WERI-Rb-1 (cell line): ENCODE measurements around the gene MCCC2.
"Not testable (repeated sequence)": the region's sequence is repeated elsewhere in the genome, so short reads cannot be mapped to it uniquely, and the experiment has no call there.

ENCODE experiments used
- DNase-seq: peaks from one replicate; pipeline ENCODE4 v3.0.0-alpha.2; 2020
- H3K27ac ChIP-seq: fragments of 250-450 bp; sonication (Bioruptor Pico); 2 replicates; pipeline ENCODE4 v1.5.1; 2020; ENCODE audit warnings: mild to moderate bottlenecking, moderate library complexity
- H3K27me3 ChIP-seq: fragments of 250-450 bp; sonication (Bioruptor Pico); 2 replicates; pipeline ENCODE4 v1.5.1; 2021; ENCODE audit warnings: mild to moderate bottlenecking, low read depth, moderate library complexity; ENCODE audit not compliant: insufficient read depth, severe bottlenecking
- H3K36me3 ChIP-seq: fragments of 250-450 bp; sonication (Bioruptor Pico); 2 replicates; pipeline ENCODE4 v1.5.1; 2020; ENCODE audit warnings: mild to moderate bottlenecking, moderate library complexity
- H3K4me3 ChIP-seq: 2 replicates; pipeline ENCODE4 v1.5.1; 2011; ENCODE audit warnings: low read depth, mild to moderate bottlenecking, control low read depth, low read length
- H3K9me3 ChIP-seq: fragments of 250-450 bp; sonication (Bioruptor Pico); 2 replicates; pipeline ENCODE4 v1.5.1; 2021; ENCODE audit warnings: mild to moderate bottlenecking, moderate library complexity; ENCODE audit not compliant: severe bottlenecking
- CTCF ChIP-seq: IDR thresholded peaks from 2 replicates; pipeline ENCODE4 v1.5.1; 2011; ENCODE audit warnings: low read depth, mild to moderate bottlenecking, control low read depth, inconsistent platforms, low read length

Gene MCCC2

DNA sequence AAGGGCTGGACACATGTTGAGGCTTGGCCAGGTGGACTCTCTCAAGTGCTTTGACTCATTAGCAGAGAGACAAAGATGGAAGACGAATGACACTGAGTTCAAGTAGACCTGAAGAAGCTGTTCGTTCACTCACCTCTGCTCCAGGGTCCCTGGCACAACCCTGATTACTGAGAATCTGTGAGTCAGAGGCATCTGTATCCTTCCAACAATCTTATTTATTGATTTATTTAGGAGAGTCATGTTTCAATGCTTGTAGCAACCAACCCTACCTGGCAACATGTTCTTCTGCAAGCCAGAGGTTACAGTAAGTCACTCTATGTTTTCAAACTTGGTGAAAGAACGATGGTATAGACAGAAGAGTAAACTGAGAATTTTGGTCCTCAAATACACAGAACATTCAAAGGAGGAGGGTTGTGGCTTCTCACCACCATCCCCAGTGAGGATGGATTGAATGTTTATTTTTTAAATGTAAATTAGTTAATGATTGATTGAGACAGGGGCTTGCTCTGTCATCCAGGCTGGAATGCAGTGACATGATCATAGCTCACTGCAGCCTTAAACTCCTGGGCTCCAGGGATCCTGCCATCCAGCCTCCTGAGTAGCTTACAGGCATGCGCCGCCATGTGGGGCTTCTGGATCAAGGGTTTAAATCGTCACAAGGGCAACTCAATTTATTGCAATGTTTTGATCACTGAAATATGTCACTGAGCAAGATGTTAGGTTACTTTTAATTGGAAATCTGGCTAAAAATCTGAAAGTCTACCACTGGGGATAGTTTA is 76.2 kb downstream of the MCCC2 start:
- no peak for DNase-seq
- TF ChIP-seq CTCF: no peak
- Histone ChIP-seq H3K27me3 (no peaks in the 10 kb centered on the region), H3K27ac (no peak overlapping the region), H3K9me3 (no peaks in the 10 kb centered on the region), H3K36me3 (no peaks in the 10 kb centered on the region), H3K4me3 (no peak overlapping the region)

GRCh38 chr5:71664615-71665014 is 77.5 kb downstream of the MCCC2 start:
- H3K27me3 ChIP-seq, H3K27ac ChIP-seq, H3K9me3 ChIP-seq, H3K4me3 ChIP-seq, H3K36me3 ChIP-seq, DNase-seq: not testable (repeated sequence)

DNA sequence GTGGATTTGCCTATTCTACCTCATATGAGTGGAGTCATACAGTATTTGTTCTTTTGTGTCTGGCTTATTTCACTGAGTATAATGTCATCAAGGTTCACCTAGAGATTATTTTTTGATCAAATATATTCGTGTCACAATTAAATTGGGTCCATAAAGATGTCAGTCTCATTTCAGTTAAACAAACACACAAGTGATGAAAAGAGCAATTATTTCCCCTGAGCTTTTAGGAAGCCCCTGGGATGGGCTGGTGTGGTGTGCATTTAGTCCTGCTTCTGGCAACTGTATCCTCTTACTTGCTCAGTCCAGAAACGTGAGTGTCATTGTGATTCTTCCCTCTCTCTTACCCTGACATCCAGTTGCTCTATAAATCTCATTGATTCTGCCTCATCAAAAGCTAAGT is 79.2 kb downstream of the MCCC2 start:
- no peak for DNase-seq
- Histone ChIP-seq H3K4me3 (no peak overlapping the region), H3K36me3 (no peaks in the 10 kb centered on the region), H3K27ac (no peak overlapping the region), H3K27me3 (no peaks in the 10 kb centered on the region), H3K9me3 (no peaks in the 10 kb centered on the region)
- TF ChIP-seq CTCF: no peak

- DNase-seq: no peak
- no peak overlapping the region for H3K27ac ChIP-seq
These were observed 90.8 kb downstream of the MCCC2 start for GRCh38 chr5:71677977-71678376.

DNA sequence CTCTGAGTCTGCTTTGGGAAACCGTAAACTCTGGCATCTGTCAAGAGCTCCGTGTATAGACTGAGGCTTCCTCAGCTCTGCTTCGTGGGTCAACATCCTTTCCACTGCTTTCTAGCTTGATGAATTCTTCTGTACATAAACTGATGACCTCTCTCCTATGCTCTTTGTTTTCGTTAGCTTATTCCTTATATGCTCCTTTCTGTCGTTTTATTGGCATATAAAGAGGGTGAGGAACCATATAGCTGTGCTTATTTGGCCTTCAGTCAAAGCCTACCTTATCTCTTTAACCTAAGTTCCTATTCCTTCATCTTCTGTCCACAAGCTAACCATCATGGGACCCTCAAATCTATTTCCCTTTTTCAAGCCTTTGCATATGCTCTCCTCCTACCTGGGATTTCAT is 92.6 kb downstream of the MCCC2 start:
- no peak for DNase-seq
- Histone ChIP-seq H3K4me3 (no peak overlapping the region), H3K36me3 (no peaks in the 10 kb centered on the region), H3K27ac (no peak overlapping the region), H3K9me3 (no peaks in the 10 kb centered on the region), H3K27me3 (no peaks in the 10 kb centered on the region)
- no peak for TF ChIP-seq CTCF

More at GRCh38 chr5:71677977-71678376, 90.8 kb downstream of the MCCC2 start:
- Histone ChIP-seq H3K9me3 (no peaks in the 10 kb centered on the region), H3K36me3 (no peaks in the 10 kb centered on the region), H3K4me3 (no peak overlapping the region), H3K27me3 (no peaks in the 10 kb centered on the region)
- no peak for TF ChIP-seq CTCF

GRCh38 chr5:71680510-71680909 is 93.4 kb downstream of the MCCC2 start:
- Histone ChIP-seq H3K9me3 (no peaks in the 10 kb centered on the region), H3K4me3 (no peak overlapping the region), H3K27me3 (no peaks in the 10 kb centered on the region), H3K27ac (no peak overlapping the region), H3K36me3 (no peaks in the 10 kb centered on the region)
- no peak for DNase-seq
- no peak for TF ChIP-seq CTCF
